KOPT-K1 (cell line): ENCODE measurements around the gene PRSS56.
"Not testable (repeated sequence)": the region's sequence is repeated elsewhere in the genome, so short reads cannot be mapped to it uniquely, and the experiment has no call there.

Experiments
- H3K27ac ChIP-seq: fragments of 200-600 bp; sonication (generic); 2 replicates; pipeline ENCODE4 v1.5.1; 2016; ENCODE audit warnings: antibody characterized with exemption, mild to moderate bottlenecking, low read depth, low read length; ENCODE audit not compliant: poor library complexity, severe bottlenecking
- H3K36me3 ChIP-seq: fragments of 200-600 bp; sonication (generic); 2 replicates; pipeline ENCODE4 v1.5.1; 2017; ENCODE audit warnings: antibody characterized with exemption, mild to moderate bottlenecking, low read length, moderate library complexity; ENCODE audit not compliant: insufficient read depth
- H3K9me3 ChIP-seq: fragments of 200-600 bp; sonication (generic); 2 replicates; pipeline ENCODE4 v1.5.1; 2017; ENCODE audit warnings: antibody characterized with exemption, low read length, mild to moderate bottlenecking; ENCODE audit not compliant: insufficient read depth, poor library complexity, severe bottlenecking

The PRSS56 gene

DNA sequence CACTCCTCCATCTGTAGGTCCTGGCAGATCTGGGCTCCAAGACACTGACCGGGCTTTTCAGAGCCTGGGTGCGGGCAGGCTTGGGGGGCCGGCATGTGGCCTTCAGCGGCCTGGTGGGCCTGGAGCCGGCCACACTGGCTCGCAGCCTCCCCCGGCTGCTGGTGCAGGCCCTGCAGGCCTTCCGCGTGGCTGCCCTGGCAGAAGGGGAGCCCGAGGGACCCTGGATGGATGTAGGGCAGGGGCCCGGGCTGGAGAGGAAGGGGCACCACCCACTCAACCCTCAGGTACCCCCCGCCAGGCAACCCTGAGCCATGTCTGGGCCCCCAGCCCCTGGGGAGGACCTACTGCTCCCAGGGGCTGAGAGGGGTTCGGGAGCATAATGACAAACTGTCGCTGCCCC, 5.0 kb downstream of the PRSS56 start:
- Histone ChIP-seq H3K27ac (no peak overlapping the region), H3K36me3 (no peaks in the 10 kb centered on the region), H3K9me3 (no peaks in the 10 kb centered on the region)

DNA sequence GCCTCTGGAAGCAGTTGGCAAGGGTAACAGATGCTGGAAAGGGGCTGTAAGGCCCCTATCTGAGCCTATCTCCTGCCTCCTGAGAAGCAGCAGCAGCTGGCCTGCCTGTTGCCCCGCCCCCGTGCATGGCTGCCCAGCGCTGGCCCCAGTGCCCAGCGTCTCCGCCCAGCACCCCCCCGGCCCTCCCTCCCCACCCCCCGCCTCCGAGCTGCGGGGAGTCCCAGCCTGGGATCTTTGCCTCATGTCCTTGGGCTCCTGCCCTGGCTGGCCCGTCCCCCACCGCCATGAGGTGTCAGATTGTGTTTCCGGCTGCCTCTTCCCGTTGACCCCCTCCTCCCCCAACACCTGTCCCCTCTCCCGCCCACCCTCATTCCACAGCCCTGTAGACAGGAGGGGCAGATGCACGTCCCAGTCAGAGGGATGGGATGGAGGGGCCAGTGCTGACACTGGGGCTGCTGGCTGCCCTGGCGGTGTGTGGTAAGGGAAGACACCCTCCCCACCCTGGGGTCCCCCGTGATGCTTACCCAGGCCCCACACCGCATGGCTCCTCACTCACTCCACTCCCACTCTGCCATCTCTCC, 5.7 kb downstream of the PRSS56 start, which contains the start of gene CHRND:
Gene CHRND (plus strand): TSS at position 370 of the 581 bp plus-strand sequence. CDS start 56 bp downstream, at position 426.
- no peaks in the 10 kb centered on the region for H3K36me3 ChIP-seq
- H3K9me3 ChIP-seq: no peaks in the 10 kb centered on the region
- H3K27ac ChIP-seq: no peak within 1 kb of the TSS

DNA sequence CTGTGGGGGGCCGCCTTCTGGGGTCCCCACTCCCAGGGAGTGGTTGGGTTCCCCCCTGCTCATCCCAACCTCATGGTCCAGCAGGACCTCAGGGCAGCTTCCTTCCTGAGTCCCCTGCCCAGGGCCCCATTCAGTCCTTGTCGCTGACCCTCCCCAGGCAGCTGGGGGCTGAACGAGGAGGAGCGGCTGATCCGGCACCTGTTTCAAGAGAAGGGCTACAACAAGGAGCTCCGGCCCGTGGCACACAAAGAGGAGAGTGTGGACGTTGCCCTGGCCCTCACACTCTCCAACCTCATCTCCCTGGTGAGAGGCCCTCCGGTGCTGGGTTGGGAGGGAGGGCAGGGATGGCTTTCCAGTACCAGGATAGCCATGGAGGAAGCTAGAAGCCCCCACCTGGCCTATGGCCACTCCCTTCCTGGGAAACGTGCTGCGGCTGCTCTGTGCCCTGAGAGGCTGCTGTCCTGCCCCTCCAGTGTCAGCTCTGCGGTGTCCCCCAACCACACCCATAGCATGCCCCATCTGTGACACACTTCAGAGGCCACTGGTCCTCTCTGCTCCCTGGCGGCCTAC, 6.3 kb downstream of the PRSS56 start:
- Histone ChIP-seq H3K27ac (no peak overlapping the region), H3K9me3 (no peaks in the 10 kb centered on the region), H3K36me3 (no peaks in the 10 kb centered on the region)

DNA sequence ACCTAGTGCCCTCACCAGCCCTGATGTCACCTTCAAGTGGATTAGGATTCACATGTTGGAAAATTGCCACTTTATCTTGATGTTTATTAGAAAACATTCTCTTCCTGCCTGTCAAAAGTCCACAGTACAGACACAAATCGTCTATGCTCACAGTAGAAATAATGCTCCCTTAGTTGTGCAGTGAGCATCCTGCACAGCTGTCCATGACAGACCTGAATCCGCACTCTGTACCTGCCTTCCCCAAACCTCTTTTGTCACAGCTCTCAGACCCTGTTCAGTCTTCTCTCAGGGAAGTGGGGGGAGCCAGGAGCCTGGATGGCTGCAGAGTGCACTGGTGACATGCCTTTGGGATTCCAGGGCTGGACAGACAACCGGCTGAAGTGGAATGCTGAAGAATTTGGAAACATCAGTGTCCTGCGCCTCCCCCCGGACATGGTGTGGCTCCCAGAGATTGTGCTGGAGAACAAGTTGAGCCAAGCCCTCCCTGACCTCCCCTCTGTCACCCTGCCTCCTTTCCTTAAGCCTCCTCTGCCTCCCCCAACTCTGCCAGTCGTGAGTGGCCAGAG, 7.8 kb downstream of the PRSS56 start:
- Histone ChIP-seq H3K9me3 (no peaks in the 10 kb centered on the region), H3K36me3 (no peaks in the 10 kb centered on the region), H3K27ac (no peak overlapping the region)

DNA sequence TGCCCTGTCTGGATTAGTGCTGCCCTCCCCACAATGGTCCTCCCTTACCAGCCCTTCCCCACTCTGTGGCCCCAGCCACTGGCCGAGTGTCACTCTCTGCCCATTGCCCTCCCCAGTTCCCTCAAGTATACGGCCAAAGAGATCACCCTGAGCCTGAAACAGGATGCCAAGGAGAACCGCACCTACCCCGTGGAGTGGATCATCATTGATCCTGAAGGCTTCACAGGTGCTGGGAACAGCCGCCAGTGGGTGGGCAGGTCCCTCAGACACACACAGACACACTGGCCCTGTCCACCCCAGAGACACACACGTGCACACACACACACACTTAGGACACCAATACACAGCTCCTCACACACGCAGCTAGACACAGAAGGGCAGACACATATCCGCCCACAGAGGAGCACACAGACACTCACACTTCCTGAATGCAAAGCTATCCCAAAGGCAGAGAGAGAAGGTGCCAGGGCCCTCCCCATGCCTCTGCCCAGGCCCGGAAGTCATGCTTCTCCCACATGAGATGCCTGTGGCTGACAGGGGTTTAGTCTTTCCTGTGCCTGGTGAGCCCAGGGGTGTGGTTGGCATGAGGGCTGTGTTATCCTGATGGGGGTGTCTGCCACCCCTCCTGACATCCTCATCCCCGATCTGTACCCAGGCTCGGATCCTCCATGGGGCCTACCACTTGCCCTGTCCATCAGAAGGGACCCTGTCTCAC, 8.7 kb downstream of the PRSS56 start:
- Histone ChIP-seq H3K9me3 (no peaks in the 10 kb centered on the region), H3K36me3 (no peaks in the 10 kb centered on the region), H3K27ac (no peak overlapping the region)

DNA sequence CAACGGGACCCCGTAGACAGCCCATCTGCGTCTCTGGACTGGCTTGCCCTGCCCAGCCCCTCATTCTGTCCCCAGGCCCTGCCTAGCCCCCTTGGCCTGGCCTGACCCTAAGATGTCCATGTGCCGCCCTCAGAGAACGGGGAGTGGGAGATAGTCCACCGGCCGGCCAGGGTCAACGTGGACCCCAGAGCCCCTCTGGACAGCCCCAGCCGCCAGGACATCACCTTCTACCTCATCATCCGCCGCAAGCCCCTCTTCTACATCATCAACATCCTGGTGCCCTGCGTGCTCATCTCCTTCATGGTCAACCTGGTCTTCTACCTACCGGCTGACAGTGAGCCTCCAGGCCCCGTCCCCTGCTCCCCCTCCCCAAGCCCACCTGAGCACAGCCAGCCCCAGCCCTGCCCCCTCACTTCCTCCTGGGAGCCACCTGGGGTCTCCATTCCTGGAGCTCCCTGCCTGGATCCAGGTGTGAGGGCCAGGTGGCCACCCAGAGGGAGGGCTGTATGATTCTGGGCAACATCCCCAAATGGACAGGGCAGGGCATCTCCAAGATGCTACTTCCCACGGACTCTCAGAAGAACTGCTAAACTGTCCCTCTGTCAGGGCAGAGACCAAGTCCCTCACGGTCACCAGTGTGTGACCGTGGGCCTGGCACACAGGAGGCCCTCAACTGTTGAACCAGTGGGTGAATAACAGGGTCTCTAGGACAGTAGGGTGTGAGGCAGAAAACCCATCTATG, 9.8 kb downstream of the PRSS56 start:
- Histone ChIP-seq H3K27ac (no peak overlapping the region), H3K36me3 (no peaks in the 10 kb centered on the region), H3K9me3 (no peaks in the 10 kb centered on the region)

DNA sequence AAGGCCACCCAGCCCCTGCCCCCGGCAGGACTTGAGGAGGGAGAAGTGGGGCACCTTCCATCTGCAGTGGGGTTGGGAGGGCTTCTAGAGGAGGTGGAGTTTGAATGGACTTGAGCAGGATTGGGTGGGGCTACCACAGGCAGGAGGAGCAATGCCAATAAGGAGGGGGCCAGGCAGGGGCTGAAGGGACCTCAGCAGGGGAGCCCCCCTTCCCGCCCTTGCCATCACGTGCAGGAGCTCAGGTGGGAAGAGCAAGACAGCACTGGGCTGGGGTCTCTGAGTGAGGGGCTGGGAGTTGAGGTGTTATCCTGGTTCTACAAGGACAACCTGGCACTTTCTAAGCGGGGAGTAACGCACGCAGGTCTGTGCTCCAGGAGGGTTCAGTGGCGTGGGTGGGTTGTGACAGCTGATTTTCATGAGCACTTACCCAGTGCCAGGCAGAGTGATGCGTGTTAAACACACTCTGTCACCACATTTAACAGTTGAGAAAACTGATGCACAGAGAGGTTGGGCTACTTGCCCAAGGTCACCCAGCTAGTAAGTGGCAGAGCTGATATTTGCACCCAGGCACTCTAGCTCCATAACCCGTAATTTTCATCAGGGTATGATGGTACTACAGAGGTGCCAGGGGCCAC, 10.6 kb downstream of the PRSS56 start:
- H3K36me3 ChIP-seq: no peaks in the 10 kb centered on the region
- no peaks in the 10 kb centered on the region for H3K9me3 ChIP-seq
- no peak overlapping the region for H3K27ac ChIP-seq

DNA sequence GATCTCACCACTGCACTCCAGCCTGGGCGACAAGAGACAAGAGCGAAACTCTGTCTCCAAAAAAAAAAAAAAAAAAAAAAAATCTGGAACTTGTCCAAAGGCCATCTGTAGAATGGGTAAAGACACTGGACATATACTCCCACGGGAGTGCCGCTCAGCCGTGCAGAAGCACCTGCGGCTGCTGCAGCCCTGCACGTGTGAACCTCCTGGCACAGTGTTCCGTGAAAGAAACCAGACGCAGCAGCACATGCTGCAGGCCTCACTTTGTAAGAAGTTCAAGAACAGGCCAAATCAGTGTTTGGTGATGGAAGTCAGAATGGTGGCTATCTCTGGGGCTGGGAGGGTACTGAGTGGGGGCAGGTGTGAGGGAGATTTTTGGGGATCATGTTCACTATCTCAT, 12.2 kb downstream of the PRSS56 start:
- no peak overlapping the region for H3K27ac ChIP-seq
- no peaks in the 10 kb centered on the region for H3K36me3 ChIP-seq
- H3K9me3 ChIP-seq: no peaks in the 10 kb centered on the region

DNA sequence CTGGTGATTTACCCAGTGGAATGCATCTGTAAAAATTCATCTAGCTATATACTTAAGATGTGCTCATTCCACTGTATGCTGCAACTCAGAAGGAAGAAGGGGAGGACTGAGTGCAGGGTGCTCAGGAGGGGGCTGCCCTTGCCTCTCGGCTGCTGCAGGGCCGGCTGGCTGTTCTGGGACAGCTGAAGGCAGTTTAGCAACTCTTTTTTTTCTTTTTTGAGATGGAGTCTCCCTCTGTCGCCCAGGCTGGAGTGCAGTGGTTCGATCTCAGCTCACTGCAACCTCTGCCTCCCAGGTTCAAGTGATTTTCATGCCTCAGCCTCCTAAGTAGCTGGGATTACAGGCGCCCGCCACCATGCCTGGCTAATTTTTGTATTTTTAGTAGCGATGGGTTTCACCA, 12.6 kb downstream of the PRSS56 start:
- not testable (repeated sequence) for H3K9me3 ChIP-seq, H3K27ac ChIP-seq, H3K36me3 ChIP-seq

DNA sequence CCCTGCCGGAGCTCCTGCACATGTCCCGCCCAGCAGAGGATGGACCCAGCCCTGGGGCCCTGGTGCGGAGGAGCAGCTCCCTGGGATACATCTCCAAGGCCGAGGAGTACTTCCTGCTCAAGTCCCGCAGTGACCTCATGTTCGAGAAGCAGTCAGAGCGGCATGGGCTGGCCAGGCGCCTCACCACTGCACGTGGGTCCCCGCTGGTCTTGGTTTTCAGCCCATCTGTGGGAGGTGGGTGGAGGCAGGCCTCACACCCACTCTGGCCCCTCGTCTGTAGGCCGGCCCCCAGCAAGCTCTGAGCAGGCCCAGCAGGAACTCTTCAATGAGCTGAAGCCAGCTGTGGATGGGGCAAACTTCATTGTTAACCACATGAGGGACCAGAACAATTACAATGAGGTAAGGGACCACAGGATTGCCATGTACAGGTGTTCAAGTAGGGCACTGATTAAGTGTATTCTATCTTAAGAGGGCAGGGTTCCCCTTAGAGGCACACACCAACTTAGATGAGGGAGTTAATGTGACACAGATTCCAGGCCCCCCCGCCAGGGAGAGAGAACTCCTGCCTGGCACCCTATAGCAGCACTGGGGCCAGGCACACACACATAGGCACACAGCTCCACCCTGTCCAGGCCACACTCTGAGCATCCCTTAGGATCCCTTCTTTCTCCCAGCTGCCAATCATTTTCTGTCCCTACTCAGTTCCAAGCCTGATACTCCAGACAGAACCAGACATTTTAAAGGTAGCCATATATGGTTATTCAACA, 13.9 kb downstream of the PRSS56 start:
- H3K36me3 ChIP-seq: no peaks in the 10 kb centered on the region
- H3K27ac ChIP-seq: no peak overlapping the region
- H3K9me3 ChIP-seq: no peaks in the 10 kb centered on the region

DNA sequence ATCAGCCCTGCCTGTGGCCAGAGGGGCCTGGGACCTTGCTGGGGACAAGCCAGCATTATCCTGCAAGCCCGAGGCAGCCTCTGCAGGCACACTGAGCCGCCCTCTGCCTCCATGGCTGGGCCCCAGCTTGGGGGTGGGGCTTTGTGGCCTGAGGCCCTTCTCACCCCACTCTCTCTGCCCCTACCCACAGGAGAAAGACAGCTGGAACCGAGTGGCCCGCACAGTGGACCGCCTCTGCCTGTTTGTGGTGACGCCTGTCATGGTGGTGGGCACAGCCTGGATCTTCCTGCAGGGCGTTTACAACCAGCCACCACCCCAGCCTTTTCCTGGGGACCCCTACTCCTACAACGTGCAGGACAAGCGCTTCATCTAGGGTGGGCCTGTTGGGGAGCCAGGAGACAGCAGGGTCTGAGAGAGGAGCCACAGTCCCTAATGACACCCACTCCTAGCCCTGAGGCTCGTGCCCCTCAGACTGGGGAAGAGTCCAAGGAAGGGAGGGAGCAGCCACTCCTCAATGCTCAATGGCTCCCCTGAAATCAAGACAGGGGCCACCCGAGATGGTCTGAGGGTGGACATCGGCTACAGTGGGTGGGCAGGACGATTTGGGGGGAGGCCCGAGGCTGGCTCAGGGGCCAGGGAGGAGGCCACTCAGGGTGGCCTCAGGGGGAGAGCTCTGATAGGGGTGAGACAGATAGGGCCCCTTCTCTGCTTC, 14.9 kb downstream of the PRSS56 start:
- Histone ChIP-seq H3K36me3 (no peaks in the 10 kb centered on the region), H3K9me3 (no peaks in the 10 kb centered on the region), H3K27ac (no peak overlapping the region)

DNA sequence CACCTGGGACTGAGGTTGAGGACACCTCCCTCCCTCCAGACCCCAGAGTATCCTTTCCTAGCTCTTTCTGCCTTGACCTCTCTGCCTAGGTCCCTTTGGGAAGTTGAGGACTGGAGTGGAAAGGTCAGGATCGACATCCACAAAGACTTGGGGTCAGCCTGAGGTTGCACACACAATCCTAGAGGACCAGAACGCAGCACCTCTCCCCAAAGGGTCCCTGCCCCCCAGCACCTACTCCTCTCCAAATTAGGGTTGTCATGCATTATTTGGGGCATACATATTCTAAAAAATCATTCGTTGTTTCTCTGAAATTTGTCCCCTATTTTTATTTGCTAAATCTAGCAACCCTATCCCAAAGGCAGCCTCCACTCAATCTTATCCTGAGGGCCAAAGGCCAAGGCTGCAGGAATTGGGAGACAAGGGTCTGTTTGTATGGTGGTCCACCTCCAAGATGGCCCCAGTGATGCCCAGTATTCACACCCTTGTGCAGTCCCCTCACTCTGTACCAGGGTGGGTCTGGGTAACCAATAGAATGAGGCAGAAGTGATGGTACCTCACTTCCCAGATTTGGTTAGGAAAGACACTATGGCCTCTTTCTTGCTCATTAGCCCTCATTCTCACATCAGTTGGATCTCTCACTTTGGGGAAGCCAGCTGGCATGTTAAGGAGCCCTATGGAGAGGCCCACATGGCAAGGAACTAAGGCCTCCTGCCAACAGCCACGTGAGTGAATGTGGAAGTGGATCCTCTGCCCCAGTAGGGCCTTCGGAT, 15.8 kb downstream of the PRSS56 start:
- H3K9me3 ChIP-seq: no peaks in the 10 kb centered on the region
- H3K27ac ChIP-seq: no peak overlapping the region
- H3K36me3 ChIP-seq: no peaks in the 10 kb centered on the region

DNA sequence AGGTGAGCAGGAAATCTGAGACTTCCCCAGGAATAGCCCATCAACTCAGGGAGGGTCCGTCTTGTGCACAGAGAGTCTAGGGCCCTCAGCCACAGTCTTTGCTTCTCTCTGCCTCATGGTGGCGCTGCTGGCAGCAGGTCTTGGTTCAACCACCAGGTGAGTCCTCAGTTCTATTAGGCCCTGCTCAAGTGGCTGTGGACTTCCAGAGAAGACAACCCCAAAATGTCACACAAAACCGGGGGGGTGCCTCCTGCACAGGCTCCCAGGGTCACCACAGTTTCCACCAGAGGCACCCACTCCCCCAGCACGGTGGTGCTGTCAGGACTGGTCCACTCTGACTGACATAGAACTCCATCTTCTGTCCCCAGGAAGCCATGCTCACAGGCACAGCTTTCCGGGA, 16.9 kb downstream of the PRSS56 start:
- Histone ChIP-seq H3K9me3 (no peaks in the 10 kb centered on the region), H3K27ac (no peak overlapping the region), H3K36me3 (no peaks in the 10 kb centered on the region)
